Measurements from ENCODE around the gene ADNP. TPM values are rescaled to one million over a fixed set of nuclear protein-coding genes. Genes with fewer than 3 reads are reported as not detected.

ADNP gene
- total RNA-seq, 1 donor from 2014 or later: 29.3 TPM

DNA sequence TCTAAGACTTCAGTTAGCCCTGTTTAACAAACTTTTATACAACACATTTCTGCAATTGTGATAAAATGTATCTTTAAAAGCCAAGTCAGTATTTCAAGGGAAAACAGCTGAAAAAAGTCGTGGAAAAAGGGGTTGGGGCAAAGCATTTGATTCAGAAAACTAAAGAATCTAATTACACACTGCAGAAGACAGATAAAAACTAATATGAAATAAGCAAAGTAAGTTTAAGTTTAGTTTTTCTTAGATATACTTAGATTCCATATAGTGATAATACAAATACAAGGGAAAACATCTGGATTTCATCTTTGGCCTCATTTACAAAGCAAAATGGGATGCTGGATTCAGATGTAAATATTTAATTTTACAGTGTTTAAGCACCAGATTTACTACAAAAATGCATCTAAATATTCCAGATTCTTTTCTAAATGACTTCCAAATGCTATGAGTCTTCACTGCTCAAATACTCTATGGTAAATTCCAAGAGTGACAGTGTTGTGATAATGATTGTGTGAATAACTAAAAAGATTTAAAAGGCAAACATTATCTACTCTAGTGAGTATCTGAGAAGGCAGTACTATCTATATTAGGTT is 1.5 kb upstream of the ADNP start:
- DNase-seq (ENCODE audit: low read depth, low spot score): no peak

DNA sequence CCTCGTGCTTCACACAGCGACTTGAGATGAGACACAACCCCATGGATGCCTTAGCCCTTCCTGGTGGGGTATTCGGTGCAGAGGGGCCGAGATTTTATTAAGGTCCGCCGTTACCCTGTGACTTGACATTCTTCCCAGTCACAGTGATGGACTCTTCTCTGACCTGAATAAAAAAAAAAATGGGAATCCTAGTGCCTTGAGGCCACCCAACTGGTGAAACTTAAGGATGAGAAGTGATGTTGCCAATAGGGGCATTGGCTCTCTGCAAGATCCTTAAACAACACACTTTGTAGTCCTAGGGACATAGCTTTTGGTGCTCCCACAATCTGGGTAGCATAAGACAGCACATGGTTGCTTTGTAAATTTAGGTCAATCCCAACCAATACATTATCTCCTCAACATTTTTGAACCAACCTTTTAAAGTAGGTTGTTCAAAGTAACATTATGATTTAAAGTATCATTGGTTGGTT is 814 bp upstream of the ADNP start:
- DNase-seq (ENCODE audit: low read depth, low spot score): no peak

DNA sequence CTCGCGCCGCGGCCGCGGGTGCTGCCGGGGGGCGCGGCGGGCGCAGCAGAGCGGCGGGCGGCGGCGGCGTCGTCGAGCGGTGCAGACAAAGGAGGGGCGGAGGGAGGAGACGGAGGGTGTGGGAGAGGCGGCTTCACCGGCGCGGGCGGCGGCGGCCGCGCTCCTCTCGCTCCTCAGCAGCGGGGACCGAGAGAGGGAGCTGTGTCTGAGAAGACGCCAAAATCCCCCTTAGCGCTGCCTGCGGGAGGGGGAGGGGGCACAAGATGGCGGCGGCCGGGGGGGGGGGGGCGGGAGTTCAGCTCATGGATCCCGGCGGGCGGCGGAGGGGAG is 296 bp downstream of the ADNP start:
- no peak for DNase-seq (ENCODE audit: low read depth, low spot score)

DNA sequence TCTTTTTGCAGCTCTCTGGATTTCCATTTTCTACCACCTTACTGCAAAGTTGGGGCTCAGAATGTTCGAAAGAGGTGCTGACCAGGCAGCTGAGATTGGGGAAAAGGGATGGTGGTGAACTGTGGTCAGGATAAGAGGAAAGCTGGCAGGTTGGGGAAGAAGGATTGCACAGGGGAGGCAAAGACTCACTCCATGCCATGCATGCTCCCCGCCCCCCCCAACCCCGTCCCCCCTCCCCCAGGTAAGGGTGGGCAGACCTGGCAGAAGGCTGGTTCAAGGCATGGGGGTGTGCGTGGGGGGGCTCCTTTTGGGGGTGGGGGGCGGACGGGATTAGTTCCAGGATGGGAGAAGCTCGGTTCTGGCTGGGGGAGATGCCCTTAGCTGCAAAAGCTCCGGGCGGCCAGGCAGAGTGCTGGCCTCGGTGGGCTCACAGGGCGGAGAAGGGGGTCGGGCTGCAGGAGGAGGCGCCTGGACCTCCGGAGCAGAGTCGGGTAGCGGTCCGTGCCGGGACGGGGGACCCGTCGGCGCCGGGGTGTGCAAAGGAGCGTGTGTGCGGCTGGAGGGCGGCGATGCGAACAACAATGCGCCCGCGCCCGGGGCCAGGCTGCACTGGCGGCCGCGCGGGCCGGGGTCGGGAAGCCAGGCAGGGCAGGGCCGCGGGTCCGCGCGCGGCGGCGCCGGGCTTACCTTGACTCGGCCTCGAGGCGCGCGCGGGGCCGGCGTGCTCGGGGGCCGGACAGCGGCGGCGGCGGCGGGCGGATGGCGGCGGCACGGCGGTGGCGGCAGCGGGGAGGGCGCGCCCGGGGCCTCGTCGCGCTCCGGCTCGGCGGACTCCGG is 880 bp downstream of the ADNP start:
- DNase-seq (ENCODE audit: low read depth, low spot score): no peak

DNA sequence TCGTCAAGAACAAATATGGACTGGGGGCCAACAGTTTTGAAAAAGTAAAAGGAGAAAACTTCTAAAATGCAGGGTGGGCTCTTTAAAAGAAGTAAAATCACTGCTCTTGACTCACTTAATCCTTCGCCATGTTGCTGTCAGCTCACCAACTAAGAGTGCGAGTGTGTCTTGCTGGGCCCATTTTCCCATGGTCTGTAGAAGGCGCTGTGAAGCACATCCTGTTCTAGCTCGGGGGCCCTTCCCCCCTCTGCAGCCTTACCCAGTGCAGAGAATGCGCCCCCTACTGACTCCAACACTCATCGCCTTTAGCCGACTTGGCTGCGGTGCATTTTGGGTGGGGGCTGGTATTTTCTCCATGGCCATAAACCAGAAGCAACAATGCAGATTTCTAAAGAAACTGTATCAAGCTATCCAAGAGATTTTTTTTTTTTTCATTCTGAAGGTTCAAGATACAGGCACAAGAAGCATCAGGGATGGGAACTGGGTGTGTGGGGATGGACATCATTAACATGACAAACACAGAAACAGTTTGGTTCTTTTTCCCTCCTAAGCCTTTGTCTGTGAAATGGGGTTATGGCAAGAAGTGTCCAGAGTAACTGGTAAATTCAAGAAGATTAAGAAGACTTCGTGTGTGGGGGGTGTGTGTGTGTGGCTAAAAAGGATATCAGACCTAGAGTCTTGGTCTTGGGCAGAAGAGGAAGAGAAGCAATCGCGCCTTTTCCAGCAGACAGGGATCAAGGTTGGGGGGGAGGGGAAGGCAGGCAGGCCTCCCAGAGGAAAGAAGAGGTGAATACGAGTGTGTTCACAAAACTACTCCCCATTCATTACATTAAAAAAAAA is 1.7 kb downstream of the ADNP start:
- peak; percentile 88 for DNase-seq (ENCODE audit: low read depth, low spot score)

DNA sequence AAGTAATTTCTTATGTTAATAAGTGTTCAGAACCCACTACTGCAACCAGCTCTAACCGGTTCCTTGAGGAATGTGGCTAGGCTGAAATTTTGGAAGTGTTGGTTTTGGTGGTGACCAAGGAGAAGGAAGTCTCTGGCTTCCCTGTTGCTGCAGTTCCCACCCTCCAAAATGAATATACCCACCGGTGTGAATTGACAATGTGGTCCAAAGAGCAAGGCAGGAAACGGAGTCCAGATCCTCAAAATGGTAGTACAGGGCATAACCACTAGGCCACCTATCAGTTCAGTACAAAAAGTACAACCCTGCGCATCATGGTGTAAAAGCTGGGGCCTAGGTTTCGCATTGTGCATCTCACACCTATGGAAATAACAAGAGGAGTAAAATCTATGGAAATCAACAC is 2.8 kb downstream of the ADNP start:
- DNase-seq (ENCODE audit: low read depth, low spot score): no peak

DNA sequence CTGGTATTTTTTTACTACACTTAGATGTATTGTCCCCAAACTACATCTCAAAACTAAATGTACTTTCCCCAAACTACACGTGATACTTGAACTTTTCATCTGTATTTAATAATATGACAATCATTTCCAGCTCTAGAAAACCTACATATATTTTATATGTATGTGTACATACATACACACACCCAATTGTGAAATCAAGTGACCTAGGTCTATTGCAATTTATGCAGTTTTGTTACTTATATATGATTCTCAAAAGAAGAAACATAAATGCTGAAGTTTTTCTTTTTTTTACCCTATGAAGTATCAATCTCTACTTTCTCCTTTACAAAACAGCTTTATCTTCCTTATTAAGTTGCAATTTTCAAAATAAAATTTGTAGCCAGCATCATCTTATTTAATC is 4.7 kb downstream of the ADNP start:
- no peak for DNase-seq (ENCODE audit: low read depth, low spot score)

DNA sequence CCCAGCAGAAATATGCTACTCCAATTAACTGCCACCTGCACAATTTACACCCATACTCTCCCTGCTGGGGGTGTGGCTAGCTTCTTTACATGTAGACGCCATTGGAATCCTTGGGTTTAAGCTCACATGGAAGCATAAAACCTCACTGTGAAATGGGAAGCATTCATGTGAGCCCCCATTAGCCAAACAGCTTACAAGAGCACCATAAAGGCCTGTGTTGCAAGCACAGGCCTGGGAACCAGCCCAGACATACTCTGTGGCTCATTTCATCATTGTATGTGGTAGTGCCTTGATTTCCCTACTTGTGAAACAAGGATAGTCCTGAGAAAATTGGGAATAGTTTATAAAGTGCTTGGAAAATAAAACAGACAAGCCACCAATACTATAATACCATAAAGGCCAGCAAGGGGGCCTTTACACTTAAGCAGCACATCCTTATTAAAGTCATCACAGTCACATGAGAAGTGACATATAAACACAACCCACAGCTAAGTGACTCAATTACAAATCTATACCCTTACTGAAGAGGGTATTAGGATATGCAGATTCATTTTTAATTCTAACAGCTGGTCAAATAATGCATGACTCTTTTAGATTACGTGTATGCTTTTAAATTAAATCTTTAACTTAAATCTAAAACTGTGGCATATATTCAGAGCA is 6.8 kb downstream of the ADNP start:
- DNase-seq (ENCODE audit: low read depth, low spot score): no peak

DNA sequence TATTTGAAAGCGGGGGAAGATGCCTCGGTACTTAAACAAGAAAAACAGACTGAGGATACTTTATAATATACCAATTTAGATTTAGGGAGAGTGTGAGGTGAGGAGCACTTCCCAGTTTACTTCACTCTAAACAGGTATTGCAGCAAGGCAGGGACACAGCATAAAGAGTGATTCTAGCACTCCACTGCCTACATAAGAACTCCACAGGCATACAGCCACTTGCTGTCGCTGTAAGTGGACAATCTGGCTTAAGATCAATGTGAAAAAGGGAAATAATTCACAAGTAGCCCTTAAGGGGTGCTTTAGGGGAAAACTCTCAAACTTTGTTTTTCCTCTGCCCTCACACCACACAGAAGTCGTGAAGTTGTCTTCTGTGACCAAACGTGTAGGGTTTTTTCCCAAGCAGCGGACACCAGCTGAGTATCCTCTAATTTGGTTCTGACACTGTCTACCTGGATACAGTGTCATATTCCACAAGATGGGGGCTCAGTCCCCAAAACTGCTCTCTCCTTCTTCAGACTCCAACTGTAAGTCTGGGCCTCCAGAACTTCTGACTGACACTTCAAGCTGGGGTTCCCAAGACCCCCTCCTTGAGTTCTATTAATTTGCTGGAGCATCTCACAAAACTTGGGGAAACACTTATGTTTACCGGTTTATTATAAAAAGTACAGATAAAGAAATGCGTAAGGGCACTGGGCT is 9.3 kb downstream of the ADNP start:
- DNase-seq (ENCODE audit: low read depth, low spot score): no peak

DNA sequence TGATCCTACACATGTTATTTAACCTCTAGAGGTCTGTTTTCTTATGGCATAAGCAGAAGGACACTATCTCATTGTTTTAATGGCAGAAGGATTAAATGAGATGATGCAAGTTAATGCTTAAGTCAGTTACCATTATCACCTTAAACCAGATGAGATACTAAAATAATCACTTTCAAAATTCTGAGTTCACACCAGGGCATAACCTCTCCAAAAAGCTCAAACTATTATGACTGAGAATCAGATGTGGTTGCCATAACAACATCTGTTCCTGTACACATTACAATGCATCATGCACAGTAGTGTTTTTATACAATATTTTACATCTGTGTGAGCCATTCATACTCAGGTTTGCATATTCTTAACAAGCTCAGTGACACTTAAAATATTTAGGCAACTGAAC is 10.2 kb downstream of the ADNP start:
- no peak for DNase-seq (ENCODE audit: low read depth, low spot score)

DNA sequence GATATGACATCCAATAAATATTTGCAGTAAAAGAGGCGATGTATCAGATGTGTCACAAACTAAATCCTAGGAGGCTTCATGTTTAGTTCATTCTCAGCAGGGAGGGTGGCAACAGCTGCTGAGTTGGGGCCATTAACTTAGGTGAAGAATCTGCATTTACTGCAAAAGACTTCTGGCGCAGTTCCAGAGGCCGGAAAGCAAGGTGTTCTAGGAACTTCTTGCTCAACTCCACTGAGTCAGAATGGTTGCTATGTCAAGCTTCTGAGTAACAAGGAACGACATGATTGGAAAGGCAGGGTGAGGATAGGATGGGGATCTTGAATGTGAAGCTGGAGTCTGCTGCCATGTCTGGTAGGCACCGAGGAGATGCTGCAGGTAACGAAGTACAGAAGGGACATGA is 11.7 kb downstream of the ADNP start:
- DNase-seq (ENCODE audit: low read depth, low spot score): no peak

DNA sequence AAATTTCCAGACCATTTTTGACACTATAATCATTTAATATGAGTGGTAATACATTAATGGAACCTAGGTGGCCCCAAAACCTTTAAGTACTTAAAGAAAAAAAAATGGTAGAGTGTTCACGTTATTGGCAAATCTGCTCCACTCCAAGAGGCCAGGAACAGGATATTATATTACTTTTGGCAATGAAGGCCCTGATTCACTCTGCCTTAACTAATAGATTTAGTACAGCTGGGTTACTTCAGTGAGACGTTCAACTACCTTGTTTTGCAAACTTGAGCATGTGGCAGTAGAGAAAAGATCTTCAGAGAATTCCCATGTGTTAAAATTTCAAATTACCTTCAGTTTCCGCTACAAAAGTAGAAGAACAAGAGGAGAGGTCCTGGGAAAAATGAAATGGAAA is 12.8 kb downstream of the ADNP start:
- no peak for DNase-seq (ENCODE audit: low read depth, low spot score)

DNA sequence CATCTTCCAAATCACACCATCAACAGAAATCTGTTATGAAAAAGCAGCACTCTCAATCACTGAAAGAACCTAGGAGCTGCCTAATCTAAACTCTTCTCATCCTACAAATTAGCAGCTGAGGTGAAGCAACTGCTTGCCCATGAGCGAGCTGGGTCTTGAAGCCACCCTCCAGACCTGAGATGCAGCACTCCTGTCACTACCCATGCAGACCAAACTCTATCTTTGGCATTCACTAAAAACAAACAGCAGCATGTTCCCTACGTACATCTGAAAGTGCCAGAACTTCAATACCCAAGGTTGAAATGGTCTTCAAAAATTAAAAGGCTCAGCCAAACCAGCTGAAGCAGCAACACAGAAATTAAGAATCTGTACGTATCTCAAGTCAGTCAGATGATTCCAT is 14.3 kb downstream of the ADNP start:
- DNase-seq (ENCODE audit: low read depth, low spot score): no peak

DNA sequence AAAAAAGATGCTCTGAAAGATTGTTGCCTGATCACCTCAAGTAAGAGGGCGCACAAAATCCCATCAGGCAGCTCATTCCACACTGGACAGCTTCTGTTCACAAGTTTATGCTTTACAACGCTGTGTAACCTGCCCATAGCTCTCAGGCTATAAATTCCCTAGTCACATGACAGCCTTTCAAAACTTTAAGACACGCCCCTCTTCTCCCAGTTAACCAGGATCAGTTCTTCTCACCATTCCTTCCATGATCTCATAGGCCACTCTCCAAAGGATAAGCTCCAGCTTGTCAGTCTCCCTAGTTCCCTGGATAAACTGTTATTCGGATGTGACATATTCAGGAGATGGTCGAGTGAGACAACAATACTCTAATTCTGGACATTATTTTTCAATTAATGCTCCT is 15.0 kb downstream of the ADNP start:
- DNase-seq (ENCODE audit: low read depth, low spot score): no peak

DNA sequence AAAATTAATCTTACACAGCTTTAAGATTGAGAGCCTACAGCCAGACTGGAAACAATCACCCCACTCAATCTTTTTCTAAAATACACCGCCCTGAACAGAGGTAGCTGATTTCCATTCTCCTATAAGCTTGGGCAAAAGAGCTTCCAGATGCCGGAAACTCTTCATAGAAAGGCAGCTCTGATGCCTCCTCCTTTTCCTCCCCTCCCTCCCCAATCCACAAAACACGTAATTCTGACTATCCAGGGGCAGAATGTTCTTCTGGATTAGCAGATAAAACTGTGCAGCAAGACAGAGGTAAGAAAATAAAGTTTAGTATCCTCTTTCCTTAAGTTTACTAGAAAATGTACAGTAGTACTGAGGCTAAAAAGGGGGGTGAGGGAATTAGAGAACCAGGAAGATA is 15.8 kb downstream of the ADNP start:
- DNase-seq (ENCODE audit: low read depth, low spot score): no peak

DNA sequence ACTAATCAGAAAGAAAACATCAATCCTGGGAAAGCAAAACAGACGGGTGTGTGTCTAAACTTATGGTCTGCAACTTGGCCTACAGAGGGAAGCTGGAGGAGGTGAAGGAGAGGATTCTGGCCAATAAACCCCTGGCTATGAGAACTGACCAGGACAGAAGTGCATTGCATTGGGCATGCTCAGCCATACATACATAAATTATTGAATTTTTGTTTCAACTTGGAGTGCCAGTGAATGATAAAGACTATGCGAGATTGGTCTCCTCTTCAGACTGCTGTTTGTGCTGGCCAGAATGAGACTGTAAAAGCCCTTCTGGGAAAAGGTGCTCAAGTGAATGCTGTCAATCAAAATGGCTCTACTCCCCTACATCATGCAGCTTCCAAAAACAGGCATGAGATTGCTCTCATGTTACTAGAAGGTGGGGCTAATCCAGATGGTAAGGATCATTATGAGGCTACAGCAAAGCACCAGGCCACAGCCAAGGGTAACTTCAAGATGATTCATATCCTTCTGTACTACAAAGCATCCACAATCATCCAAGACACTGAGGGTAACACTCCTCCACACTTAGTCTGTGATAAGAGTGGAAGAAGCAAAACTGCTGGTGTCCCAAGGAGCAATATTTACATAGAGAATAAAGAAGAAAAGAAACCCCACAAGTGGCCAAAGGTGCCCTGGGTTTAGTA is 17.4 kb downstream of the ADNP start:
- DNase-seq (ENCODE audit: low read depth, low spot score): peak; percentile 33

DNA sequence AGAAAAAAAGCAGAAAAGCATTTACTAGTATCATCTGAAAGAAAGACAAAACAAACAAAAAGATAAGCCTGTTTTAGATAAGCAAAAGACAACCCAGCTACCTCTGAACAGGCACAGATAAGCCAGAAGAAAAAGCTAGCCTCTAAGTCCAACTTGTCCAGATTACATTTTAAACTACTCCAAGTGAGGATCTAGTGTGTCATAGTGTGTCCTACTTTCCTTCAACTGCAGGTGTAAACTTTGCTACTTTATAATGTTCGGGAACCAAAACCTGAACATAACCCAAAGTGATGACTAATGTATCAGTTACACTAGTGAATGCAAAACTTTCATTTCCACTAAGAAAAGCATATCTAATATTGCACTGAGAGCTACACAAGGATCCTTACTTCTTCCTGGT is 19.5 kb downstream of the ADNP start:
- DNase-seq (ENCODE audit: low read depth, low spot score): no peak

DNA sequence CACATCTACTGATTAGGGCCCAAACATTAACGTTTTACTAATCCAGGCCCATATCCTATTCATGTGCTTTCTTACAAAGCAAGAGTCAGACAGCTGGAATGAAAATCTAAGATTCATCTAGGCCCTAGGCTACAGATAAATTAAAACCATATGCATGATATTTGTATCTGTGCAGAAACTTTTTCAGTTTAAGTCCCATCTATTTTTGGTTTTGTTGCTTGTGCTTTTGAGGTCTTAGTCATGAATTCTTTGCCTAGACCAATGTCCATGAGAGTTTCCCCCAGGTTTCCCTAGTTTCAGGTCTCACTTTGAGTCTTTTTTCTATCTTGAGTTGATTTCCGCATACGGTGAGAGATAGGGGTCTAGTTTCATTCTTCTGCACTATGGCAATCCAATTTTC is 20.2 kb downstream of the ADNP start:
- DNase-seq (ENCODE audit: low read depth, low spot score): no peak

DNA sequence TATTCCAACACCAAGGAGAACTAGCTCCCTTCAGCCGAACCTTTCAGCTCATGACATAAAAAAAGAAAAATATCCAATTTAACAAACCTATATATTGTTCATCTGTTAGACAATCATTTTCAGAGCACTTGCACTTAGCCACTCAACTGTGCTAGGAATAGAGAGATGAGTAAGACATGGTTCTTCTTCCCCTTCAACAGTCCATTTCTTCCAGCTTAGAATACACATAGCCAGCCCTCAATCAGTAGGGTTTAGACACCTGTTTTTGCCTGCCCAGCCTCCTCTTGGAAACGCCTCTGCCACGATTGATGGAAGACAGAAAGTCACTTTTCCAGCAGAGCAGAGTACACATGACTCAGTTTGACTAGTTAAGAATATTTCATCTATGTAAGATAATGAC is 21.8 kb downstream of the ADNP start:
- no peak for DNase-seq (ENCODE audit: low read depth, low spot score)

DNA sequence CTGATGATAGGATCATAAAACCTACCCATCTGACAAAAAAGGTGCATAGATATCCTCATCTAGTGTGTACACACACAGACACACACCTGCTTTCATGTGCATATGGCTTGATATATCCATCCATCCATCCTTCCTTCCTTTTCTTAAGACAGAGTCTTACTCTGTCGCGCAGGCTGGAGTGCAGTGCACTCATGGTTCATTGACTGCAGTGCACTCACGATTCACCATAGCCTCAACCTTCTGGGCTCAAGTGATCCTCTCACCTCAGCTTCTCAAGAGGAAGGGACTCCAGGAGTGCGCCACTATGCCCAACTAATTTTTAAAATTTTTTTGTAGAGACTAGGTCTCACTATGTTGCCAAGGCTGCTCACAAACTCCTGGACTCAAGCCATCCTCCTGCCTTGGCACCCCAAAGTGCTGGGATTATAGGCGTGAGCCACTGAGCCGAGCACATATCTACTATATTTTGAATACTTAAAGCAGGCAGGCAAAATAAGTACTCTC is 27.1 kb downstream of the ADNP start:
- no peak for DNase-seq (ENCODE audit: low read depth, low spot score)
